CD8-positive, alpha-beta memory T cell (primary cell): ENCODE measurements around the gene CEP170B. TPM values are rescaled to one million over a fixed set of nuclear protein-coding genes. Genes with fewer than 3 reads are reported as not detected.
"Not testable (repeated sequence)": the region's sequence is repeated elsewhere in the genome, so short reads cannot be mapped to it uniquely, and the experiment has no call there.

ENCODE experiments used
- CTCF ChIA-PET: fragments of 350-600 bp; sonication (Branson Sonifier 250); formaldehyde crosslinking; loops from one replicate; lab custom pipeline; 2021; ENCODE audit warnings: antibody characterized with exemption; lab: Charles Lee
- POLR2A ChIA-PET: fragments of 350-600 bp; sonication (Branson Sonifier 250); formaldehyde crosslinking; loops from one replicate; lab custom pipeline; 2021; ENCODE audit warnings: antibody characterized with exemption; lab: Charles Lee
- DNase-seq, 5 donors: peaks; one replicate each; pipeline versions ENCODE4 v3.0.0 to v3.0.0-alpha.2; 2020 to 2022; ENCODE audit warnings: mixed read lengths in 1 of 5
- H3K27ac ChIP-seq: one replicate; pipeline ENCODE4 v1.7.0; 2013; ENCODE audit warnings: low read depth, mild to moderate bottlenecking, low read length, moderate library complexity
- H3K27me3 ChIP-seq: 2 replicates; pipeline ENCODE4 v1.7.0; 2013; ENCODE audit warnings: low read length, mild to moderate bottlenecking; ENCODE audit not compliant: insufficient read depth, poor library complexity, severe bottlenecking
- H3K36me3 ChIP-seq: 2 replicates; pipeline ENCODE4 v1.7.0; 2013; ENCODE audit warnings: mild to moderate bottlenecking, low read length, moderate library complexity; ENCODE audit not compliant: insufficient read depth
- H3K4me1 ChIP-seq: 2 replicates; pipeline ENCODE4 v1.7.0; 2013; ENCODE audit warnings: mild to moderate bottlenecking, low read length, moderate library complexity; ENCODE audit not compliant: insufficient read depth
- H3K4me3 ChIP-seq: 2 replicates; pipeline ENCODE4 v1.7.0; 2013; ENCODE audit warnings: mild to moderate bottlenecking, low read length
- H3K9me3 ChIP-seq: 2 replicates; pipeline ENCODE4 v1.7.0; 2013; ENCODE audit warnings: mild to moderate bottlenecking, low read length
- H3K27ac Mint-ChIP-seq, 8 donors: one replicate each; pipeline ENCODE4 v1.8.0; 2020 to 2021; ENCODE audit warnings: mixed read lengths in 8 of 8, mild to moderate bottlenecking in 6 of 8, inconsistent platforms in 3 of 8, moderate library complexity in 3 of 8
- H3K27me3 Mint-ChIP-seq, 2 donors: one replicate each; pipeline ENCODE4 v1.8.0; 2020 to 2021; ENCODE audit warnings: mixed read lengths in 2 of 2, mild to moderate bottlenecking in 1 of 2, moderate library complexity in 1 of 2
- H3K36me3 Mint-ChIP-seq, 3 donors: one replicate each; pipeline ENCODE4 v1.8.0; 2020 to 2021; ENCODE audit warnings: mixed read lengths in 3 of 3, inconsistent platforms in 1 of 3, mild to moderate bottlenecking in 1 of 3
- H3K4me1 Mint-ChIP-seq, 3 donors: one replicate each; pipeline ENCODE4 v1.8.0; 2020 to 2021; ENCODE audit warnings: mixed read lengths in 3 of 3, inconsistent platforms in 1 of 3, mild to moderate bottlenecking in 1 of 3
- H3K4me3 Mint-ChIP-seq, 7 donors: one replicate each; pipeline ENCODE4 v1.8.0; 2020 to 2021; ENCODE audit warnings: mixed read lengths in 7 of 7, mild to moderate bottlenecking in 6 of 7, moderate library complexity in 4 of 7, inconsistent platforms in 2 of 7
- H3K9me3 Mint-ChIP-seq, 5 donors: one replicate each; pipeline ENCODE4 v1.8.0; 2020 to 2022; ENCODE audit warnings: mixed read lengths in 5 of 5, mild to moderate bottlenecking in 3 of 5, moderate library complexity in 2 of 5, inconsistent platforms in 1 of 5
- polyA plus RNA-seq: library from polyadenylated mRNA; unstranded; fragments of 300-500 nt; fragmentation: Illumina TruSeq; gene quantifications from one replicate; pipeline ENCODE4 v1.2.3, GENCODE V29; 2021
- total RNA-seq, 2 experiments: library from RNA; stranded (reverse); gene quantifications; one replicate each; pipeline ENCODE4 v1.2.3, GENCODE V29; 2021

CEP170B gene
- total and polyA plus RNA-seq, 3 experiments from 2014 or later = 6.4 to 6.7 TPM; not detected in 1

- POLR2A ChIA-PET = no interaction called here
- no peaks in the 10 kb centered on the region for H3K27me3 ChIP-seq
- CTCF ChIA-PET = no interaction called here
- no peaks in the 10 kb centered on the region for H3K9me3 Mint-ChIP-seq
- no peak overlapping the region for H3K27ac Mint-ChIP-seq
- H3K4me1 Mint-ChIP-seq = peaks cover 4 to 6% (median 4%) of the 10 kb centered on the region in 3 donors
- DNase-seq = no peak
- H3K4me1 ChIP-seq = no peaks in the 10 kb centered on the region
- no peak overlapping the region for H3K27ac ChIP-seq
- H3K4me3 Mint-ChIP-seq = no peak overlapping the region
- H3K36me3 ChIP-seq = no peaks in the 10 kb centered on the region
- no peak overlapping the region for H3K4me3 ChIP-seq
- no peaks in the 10 kb centered on the region for H3K36me3 Mint-ChIP-seq
- peaks cover 5 to 32% of the 10 kb centered on the region in 2 donors for H3K27me3 Mint-ChIP-seq
- no peaks in the 10 kb centered on the region for H3K9me3 ChIP-seq
These were observed 73.9 kb downstream of the CEP170B start for GRCh38 chr14:104938960-104939359.

GRCh38 chr14:104939666-104940410 is 74.8 kb downstream of the CEP170B start:
- ChIA-PET POLR2A (no interaction called here), CTCF (no interaction called here)
- Mint-ChIP-seq H3K27me3 (peaks cover 4 to 27% of the 10 kb centered on the region in 2 donors), H3K4me3 (no peak overlapping the region), H3K4me1 (peaks cover 0 to under 1% (median 0%) of the 10 kb centered on the region in 3 donors), H3K27ac (no peak overlapping the region), H3K9me3 (no peaks in the 10 kb centered on the region), H3K36me3 (no peaks in the 10 kb centered on the region)
- Histone ChIP-seq H3K4me1 (no peaks in the 10 kb centered on the region), H3K36me3 (no peaks in the 10 kb centered on the region), H3K4me3 (no peak overlapping the region), H3K27me3 (no peaks in the 10 kb centered on the region), H3K9me3 (no peaks in the 10 kb centered on the region), H3K27ac (no peak overlapping the region)
- DNase-seq = no peak

DNA sequence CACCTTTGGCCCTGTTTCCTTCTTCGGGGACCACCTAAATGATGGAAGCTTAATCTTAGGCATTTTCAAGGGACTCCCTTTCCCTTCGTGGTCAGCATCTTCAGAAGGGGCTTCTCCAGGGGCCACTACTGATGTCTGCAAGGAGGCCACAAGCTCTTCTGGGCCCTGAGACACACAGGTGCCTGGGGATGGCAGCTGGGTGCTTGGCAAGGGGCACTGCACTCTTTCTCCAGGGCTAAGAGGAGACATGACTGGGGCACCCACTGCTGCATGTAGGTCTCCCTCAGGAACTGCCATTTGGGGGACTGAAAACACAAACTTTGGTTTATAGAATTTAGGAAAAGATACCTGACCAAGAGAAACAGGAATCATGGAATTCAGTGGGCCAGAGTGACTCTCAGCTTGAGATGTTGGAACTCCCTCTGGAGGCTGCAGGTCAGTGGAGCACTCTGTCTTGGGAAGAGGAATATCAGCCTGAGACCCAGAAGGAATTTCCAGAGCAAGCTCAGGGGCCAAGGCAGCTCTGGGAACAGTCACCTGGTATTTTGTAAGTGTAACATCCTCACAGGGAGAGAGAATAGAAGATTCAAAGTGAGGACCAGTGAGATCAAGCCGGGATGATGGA is 75.6 kb downstream of the CEP170B start:
- Histone ChIP-seq H3K36me3 (no peaks in the 10 kb centered on the region), H3K4me1 (no peaks in the 10 kb centered on the region), H3K27ac (no peak overlapping the region), H3K9me3 (no peaks in the 10 kb centered on the region), H3K4me3 (no peak overlapping the region), H3K27me3 (no peaks in the 10 kb centered on the region)
- no peak for DNase-seq
- ChIA-PET POLR2A (interaction anchor here (0.6 kb wide), 1 partner anchor 11 kb away, joined by 4 read pairs; no protein-coding TSS in a partner anchor), CTCF (no interaction called here)
- no peaks in the 10 kb centered on the region for H3K9me3 Mint-ChIP-seq
- H3K4me1 Mint-ChIP-seq = no peaks in the 10 kb centered on the region
- no peaks in the 10 kb centered on the region for H3K36me3 Mint-ChIP-seq
- no peak overlapping the region for H3K4me3 Mint-ChIP-seq
- peaks cover 4 to 23% of the 10 kb centered on the region in 2 donors for H3K27me3 Mint-ChIP-seq
- peak overlapping the region in 1 of 8 donors; percentile 38 for H3K27ac Mint-ChIP-seq

DNA sequence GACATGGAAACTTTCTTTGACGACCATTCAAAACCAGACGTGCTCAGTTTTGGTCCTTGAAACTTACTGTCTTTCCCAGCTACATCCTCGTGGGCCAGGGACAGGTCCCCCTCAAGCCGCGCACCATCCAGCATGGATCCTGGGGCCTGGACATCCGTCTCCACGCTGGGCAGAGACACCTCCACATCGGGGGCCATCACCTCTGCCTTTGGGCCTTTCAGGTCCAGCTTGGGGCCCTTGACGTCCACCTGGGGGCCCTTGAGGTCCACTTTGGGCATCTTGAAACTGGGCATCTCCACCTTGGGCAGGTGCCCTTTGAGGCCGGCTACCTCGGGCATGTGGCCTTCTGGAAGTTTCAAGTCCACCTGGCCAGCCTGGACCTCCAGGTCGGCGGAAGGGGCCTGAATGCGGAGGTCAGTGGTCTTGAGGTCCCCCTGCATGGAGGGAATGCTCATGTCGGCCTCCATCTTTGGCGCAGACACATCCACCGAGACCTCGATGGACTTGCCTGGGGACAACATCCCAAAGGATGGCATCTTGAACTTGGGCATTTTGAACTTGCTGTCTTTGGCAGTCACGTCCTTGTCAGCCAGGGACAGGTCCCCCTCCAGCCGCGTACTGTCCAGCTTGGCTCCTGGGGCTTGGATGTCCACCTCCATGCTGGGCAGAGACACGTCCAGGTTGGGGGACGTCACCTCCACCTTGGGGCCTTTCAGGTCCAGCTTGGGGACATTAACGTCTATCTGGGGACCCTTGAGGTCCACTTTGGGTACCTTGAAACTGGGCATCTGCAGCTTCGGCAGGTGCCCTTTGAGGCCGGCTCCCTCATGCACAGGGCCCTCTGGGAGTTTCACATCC is 76.7 kb downstream of the CEP170B start:
- no peaks in the 10 kb centered on the region for H3K36me3 ChIP-seq
- no peak overlapping the region for H3K4me3 ChIP-seq
- Mint-ChIP-seq H3K36me3 (no peaks in the 10 kb centered on the region), H3K4me3 (no peak overlapping the region), H3K9me3 (no peaks in the 10 kb centered on the region), H3K27me3 (peaks cover 4 to 23% of the 10 kb centered on the region in 2 donors), H3K4me1 (no peaks in the 10 kb centered on the region), H3K27ac (no peak overlapping the region)
- ChIA-PET CTCF (no interaction called here), POLR2A (interaction anchor here (0.6 kb wide), 1 partner anchor 13 kb away, joined by 4 read pairs; no protein-coding TSS in a partner anchor)
- no peak overlapping the region for H3K27ac ChIP-seq
- no peak for DNase-seq
- H3K9me3 ChIP-seq = no peaks in the 10 kb centered on the region
- H3K27me3 ChIP-seq = no peaks in the 10 kb centered on the region
- H3K4me1 ChIP-seq = no peaks in the 10 kb centered on the region

- Mint-ChIP-seq H3K27ac (no peak overlapping the region), H3K9me3 (no peaks in the 10 kb centered on the region), H3K36me3 (no peaks in the 10 kb centered on the region), H3K4me1 (no peaks in the 10 kb centered on the region), H3K4me3 (no peak overlapping the region), H3K27me3 (peaks cover 4 to 16% of the 10 kb centered on the region in 2 donors)
- Histone ChIP-seq H3K4me3 (no peak overlapping the region), H3K36me3 (no peaks in the 10 kb centered on the region), H3K27me3 (no peaks in the 10 kb centered on the region), H3K9me3 (no peaks in the 10 kb centered on the region), H3K4me1 (no peaks in the 10 kb centered on the region), H3K27ac (no peak overlapping the region)
- no peak for DNase-seq
- POLR2A ChIA-PET = no interaction called here
- CTCF ChIA-PET = no interaction called here
These were observed 77.5 kb downstream of the CEP170B start for GRCh38 chr14:104942586-104942985.

DNA sequence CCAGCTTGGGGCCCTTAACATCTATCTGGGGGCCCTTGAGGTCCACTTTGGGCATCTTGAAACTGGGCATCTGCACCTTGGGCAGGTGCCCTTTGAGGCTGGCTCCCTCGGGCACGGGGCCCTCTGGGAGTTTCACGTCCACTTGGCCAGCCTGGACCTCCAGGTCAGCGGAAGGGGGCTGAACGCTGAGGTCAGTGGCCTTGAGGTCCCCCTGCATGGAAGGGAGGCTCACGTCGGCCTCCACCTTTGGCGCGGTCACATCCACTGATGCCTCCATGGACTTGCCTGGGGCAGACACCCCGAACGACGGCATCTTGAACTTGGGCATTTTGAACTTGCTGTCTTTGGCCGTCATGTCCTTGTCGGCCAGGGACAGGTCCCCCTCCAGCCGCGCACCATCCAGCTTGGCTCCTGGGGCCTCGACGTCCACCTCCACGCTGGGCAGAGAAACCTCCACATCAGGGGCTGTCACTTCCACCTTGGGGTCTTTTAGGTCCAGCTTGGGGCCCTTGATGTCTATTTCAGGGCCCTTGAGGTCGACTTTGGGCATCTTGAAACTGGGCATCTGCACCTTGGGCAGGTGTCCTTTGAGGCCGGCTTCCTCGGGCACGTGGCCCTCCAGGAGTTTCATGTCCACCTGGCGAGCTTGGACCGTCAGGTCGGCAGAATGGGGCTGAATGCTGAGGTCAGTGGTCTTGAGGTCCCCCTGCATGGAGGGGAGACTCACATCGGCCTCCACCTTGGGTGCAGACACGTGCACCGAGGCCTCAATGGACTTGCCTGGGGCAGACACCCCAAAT is 78.3 kb downstream of the CEP170B start:
- H3K4me1 Mint-ChIP-seq, H3K4me3 ChIP-seq, H3K27me3 ChIP-seq, POLR2A ChIA-PET, H3K36me3 ChIP-seq, H3K9me3 ChIP-seq, H3K27ac Mint-ChIP-seq, H3K9me3 Mint-ChIP-seq, H3K36me3 Mint-ChIP-seq, H3K4me1 ChIP-seq, H3K4me3 Mint-ChIP-seq, CTCF ChIA-PET, H3K27me3 Mint-ChIP-seq, H3K27ac ChIP-seq: not testable (repeated sequence)
- peak in 1 of 5 donors; percentile 44 for DNase-seq

DNA sequence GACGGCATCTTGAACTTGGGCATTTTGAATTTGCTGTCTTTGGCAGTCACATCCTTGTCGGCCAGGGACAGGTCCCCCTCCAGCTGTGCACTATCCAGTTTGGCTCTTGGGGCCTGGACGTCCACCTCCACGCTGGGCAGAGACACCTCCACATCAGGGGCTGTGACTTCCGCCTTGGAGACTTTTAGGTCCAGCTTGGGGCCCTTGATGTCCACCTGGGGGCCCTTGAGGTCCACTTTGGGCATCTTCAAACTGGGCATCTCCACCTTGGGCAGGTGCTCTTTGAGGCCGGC is 78.9 kb downstream of the CEP170B start:
- H3K4me1 ChIP-seq, DNase-seq, H3K9me3 Mint-ChIP-seq, H3K4me3 Mint-ChIP-seq, H3K27ac ChIP-seq, H3K27ac Mint-ChIP-seq, POLR2A ChIA-PET, H3K4me1 Mint-ChIP-seq, H3K27me3 Mint-ChIP-seq, H3K4me3 ChIP-seq, H3K36me3 Mint-ChIP-seq, H3K9me3 ChIP-seq, CTCF ChIA-PET, H3K27me3 ChIP-seq, H3K36me3 ChIP-seq: not testable (repeated sequence)
